22Rv1 (cell line): ENCODE results near the gene C7orf33.
"Not testable (repeated sequence)": the region's sequence is repeated elsewhere in the genome, so short reads cannot be mapped to it uniquely, and the experiment has no call there.

ENCODE experiments used
- H3K27ac ChIP-seq: fragments of 450-650 bp; 2 replicates; pipeline ENCODE4 v1.5.1; 2017
- CTCF ChIP-seq: fragments of 450-650 bp; IDR thresholded peaks from 2 replicates; pipeline ENCODE4 v1.5.1; 2017; ENCODE audit warnings: mild to moderate bottlenecking
- ZFX ChIP-seq: fragments of 450-650 bp; IDR thresholded peaks from 2 replicates; pipeline ENCODE4 v1.6.1; 2017; ENCODE audit warnings: antibody characterized with exemption, borderline replicate concordance

The C7orf33 gene

GRCh38 chr7:148581624-148582023 lies 8.9 kb upstream of the C7orf33 start:
- H3K27ac ChIP-seq: no peak overlapping the region
- TF ChIP-seq CTCF: no peak
- TF ChIP-seq ZFX: no peak

- H3K27ac ChIP-seq: no peak overlapping the region
- TF ChIP-seq CTCF (no peak), ZFX (no peak)
These were observed 6.3 kb upstream of the C7orf33 start for GRCh38 chr7:148584154-148584827.

GRCh38 chr7:148585399-148585798 lies 5.2 kb upstream of the C7orf33 start:
- TF ChIP-seq ZFX: no peak
- TF ChIP-seq CTCF: no peak
- H3K27ac ChIP-seq: no peak overlapping the region

- TF ChIP-seq CTCF (no peak), ZFX (no peak)
- H3K27ac ChIP-seq: no peak overlapping the region
These were observed 3.5 kb upstream of the C7orf33 start for GRCh38 chr7:148587076-148587475.

GRCh38 chr7:148588168-148588567 lies 2.4 kb upstream of the C7orf33 start:
- TF ChIP-seq ZFX: no peak
- no peak for TF ChIP-seq CTCF
- no peak overlapping the region for H3K27ac ChIP-seq

GRCh38 chr7:148588670-148589131 lies 1.9 kb upstream of the C7orf33 start:
- H3K27ac ChIP-seq: no peak overlapping the region
- TF ChIP-seq CTCF: no peak
- no peak for TF ChIP-seq ZFX

GRCh38 chr7:148589640-148590039 lies 926 bp upstream of the C7orf33 start:
- TF ChIP-seq ZFX (no peak), CTCF (no peak)
- H3K27ac ChIP-seq: no peak overlapping the region

GRCh38 chr7:148596354-148596753 lies 5.8 kb downstream of the C7orf33 start:
- not testable (repeated sequence) for H3K27ac ChIP-seq
